ENCODE results near the gene ACO1.

Gene ACO1

GRCh38 chr9:32422237-32422806, 37.9 kb downstream of the ACO1 start:
- H3K36me3 ChIP-seq (ENCODE audit: control insufficient read depth, insufficient read depth, low read length): peaks cover 56% of the 10 kb centered on the region
- no peaks in the 10 kb centered on the region for H3K27me3 ChIP-seq (ENCODE audit: control insufficient read depth, insufficient read depth, low read length)

GRCh38 chr9:32423371-32423770, 38.9 kb downstream of the ACO1 start:
- Histone ChIP-seq H3K4me3 (ENCODE audit: low read depth, low read length) (no peak overlapping the region), H3K27me3 (ENCODE audit: control insufficient read depth, insufficient read depth, low read length) (no peaks in the 10 kb centered on the region), H3K36me3 (ENCODE audit: control insufficient read depth, insufficient read depth, low read length) (peaks cover 52% of the 10 kb centered on the region), H3K4me1 (ENCODE audit: control insufficient read depth, insufficient read depth, low read length) (no peaks in the 10 kb centered on the region), H3K9me3 (ENCODE audit: control insufficient read depth, insufficient read depth, low read depth, low read length) (no peaks in the 10 kb centered on the region), H3K27ac (ENCODE audit: low read depth, low read length) (no peak overlapping the region), H3K9ac (ENCODE audit: low read length) (no peak overlapping the region)

More at GRCh38 chr9:32422237-32422806, 37.9 kb downstream of the ACO1 start:
- Histone ChIP-seq H3K27ac (ENCODE audit: low read depth, low read length) (no peak overlapping the region), H3K4me3 (ENCODE audit: low read depth, low read length) (no peak overlapping the region), H3K4me1 (ENCODE audit: control insufficient read depth, insufficient read depth, low read length) (no peaks in the 10 kb centered on the region), H3K9ac (ENCODE audit: low read length) (no peak overlapping the region), H3K9me3 (ENCODE audit: control insufficient read depth, insufficient read depth, low read depth, low read length) (no peaks in the 10 kb centered on the region)

DNA sequence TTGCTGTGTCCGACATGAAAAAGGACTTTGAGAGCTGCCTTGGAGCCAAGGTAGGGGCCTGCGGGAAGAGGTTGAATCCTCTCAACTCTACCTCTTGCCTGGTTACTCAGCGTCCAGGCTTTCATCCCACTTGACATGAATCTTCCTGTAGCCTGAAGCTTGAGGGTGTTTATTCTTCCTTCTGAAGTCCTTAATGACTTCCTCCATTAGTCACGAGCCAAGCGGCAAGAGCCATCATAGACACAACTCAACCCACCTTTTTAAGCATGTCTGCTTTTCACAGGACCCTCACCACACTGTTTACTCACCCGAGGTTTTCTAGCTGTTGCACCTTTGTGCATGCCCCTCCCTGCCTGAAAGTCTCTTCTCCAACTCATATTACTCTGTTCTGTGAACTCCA, 40.2 kb downstream of the ACO1 start:
- Histone ChIP-seq H3K4me1 (ENCODE audit: control insufficient read depth, insufficient read depth, low read length) (no peaks in the 10 kb centered on the region), H3K9ac (ENCODE audit: low read length) (no peak overlapping the region), H3K4me3 (ENCODE audit: low read depth, low read length) (no peak overlapping the region), H3K9me3 (ENCODE audit: control insufficient read depth, insufficient read depth, low read depth, low read length) (no peaks in the 10 kb centered on the region), H3K27me3 (ENCODE audit: control insufficient read depth, insufficient read depth, low read length) (no peaks in the 10 kb centered on the region), H3K27ac (ENCODE audit: low read depth, low read length) (no peak overlapping the region), H3K36me3 (ENCODE audit: control insufficient read depth, insufficient read depth, low read length) (peaks cover 50% of the 10 kb centered on the region)

DNA sequence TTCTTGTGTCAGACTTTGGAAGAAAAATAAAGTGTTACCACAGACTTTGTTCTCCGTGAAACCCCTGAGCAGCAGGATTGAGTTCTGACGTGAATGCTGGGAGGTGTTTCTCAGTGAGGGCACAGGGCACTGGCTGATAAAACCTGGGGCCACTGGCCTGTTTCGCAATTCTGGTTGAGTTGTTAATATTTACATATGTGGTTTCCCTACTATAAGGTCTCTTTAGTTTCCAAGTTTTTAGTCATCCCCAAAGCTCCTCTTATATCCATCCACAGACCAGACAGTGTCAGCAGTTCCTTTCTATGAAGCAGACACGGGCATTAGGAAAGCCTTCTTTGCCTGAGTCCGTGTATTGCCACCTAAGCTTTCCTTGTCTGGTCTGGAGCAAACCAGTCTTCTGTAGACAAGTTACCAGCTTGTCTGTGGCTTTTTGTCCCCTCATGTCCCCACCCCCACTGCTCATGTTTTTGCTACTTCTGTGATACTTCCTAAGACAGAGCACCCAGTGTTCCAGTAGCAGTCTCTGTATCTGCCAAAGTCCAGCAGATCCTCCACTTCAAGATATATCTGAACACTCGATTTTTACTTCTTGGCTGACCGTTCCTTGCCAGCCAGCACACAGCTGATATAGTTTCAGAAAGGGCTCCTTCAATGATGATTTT, 42.0 kb downstream of the ACO1 start:
- H3K27ac ChIP-seq (ENCODE audit: low read depth, low read length): no peak overlapping the region
- H3K36me3 ChIP-seq (ENCODE audit: control insufficient read depth, insufficient read depth, low read length): peaks cover 61% of the 10 kb centered on the region
- H3K27me3 ChIP-seq (ENCODE audit: control insufficient read depth, insufficient read depth, low read length): no peaks in the 10 kb centered on the region
- H3K4me1 ChIP-seq (ENCODE audit: control insufficient read depth, insufficient read depth, low read length): no peaks in the 10 kb centered on the region
- H3K4me3 ChIP-seq (ENCODE audit: low read depth, low read length): no peak overlapping the region
- H3K9me3 ChIP-seq (ENCODE audit: control insufficient read depth, insufficient read depth, low read depth, low read length): no peaks in the 10 kb centered on the region
- H3K9ac ChIP-seq (ENCODE audit: low read length): no peak overlapping the region

DNA sequence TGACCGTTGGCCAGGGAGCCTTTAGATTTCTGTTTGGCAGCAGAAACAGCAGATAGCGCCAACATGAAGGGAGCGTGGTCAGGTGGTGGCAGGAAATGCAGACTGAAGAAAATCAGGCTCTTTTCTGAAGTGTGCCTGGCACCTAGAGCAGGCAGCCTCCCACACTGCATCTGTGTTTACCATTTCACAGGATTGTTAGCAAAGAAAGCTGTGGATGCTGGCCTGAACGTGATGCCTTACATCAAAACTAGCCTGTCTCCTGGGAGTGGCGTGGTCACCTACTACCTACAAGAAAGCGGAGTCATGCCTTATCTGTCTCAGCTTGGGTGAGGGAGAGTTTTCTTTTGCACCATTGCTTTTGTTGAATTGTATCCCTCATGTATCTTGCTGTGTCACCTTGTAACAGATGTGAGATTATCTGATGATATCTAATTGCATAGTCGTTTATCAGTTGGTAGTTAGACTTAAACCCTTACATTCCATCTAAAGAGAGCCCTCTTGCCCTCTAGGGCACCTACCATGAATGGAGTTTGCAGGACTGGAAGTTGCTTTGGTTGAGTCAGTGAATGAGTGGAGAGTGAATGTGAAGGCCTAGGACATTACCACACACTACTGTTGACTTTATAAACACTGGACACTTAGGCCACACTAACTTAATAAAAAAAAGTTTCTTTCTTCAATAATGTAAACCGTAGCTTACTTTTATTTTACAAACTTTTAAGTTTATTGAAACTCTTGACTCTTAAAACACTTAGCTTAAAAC, 42.8 kb downstream of the ACO1 start:
- H3K27ac ChIP-seq (ENCODE audit: low read depth, low read length): no peak overlapping the region
- no peaks in the 10 kb centered on the region for H3K9me3 ChIP-seq (ENCODE audit: control insufficient read depth, insufficient read depth, low read depth, low read length)
- H3K9ac ChIP-seq (ENCODE audit: low read length): no peak overlapping the region
- peaks cover 65% of the 10 kb centered on the region for H3K36me3 ChIP-seq (ENCODE audit: control insufficient read depth, insufficient read depth, low read length)
- no peak overlapping the region for H3K4me3 ChIP-seq (ENCODE audit: low read depth, low read length)
- no peaks in the 10 kb centered on the region for H3K27me3 ChIP-seq (ENCODE audit: control insufficient read depth, insufficient read depth, low read length)
- H3K4me1 ChIP-seq (ENCODE audit: control insufficient read depth, insufficient read depth, low read length): no peaks in the 10 kb centered on the region

GRCh38 chr9:32430720-32431119, 46.3 kb downstream of the ACO1 start:
- no peak overlapping the region for H3K27ac ChIP-seq (ENCODE audit: low read depth, low read length)
- no peaks in the 10 kb centered on the region for H3K27me3 ChIP-seq (ENCODE audit: control insufficient read depth, insufficient read depth, low read length)
- no peak overlapping the region for H3K4me3 ChIP-seq (ENCODE audit: low read depth, low read length)
- H3K9ac ChIP-seq (ENCODE audit: low read length): no peak overlapping the region
- no peaks in the 10 kb centered on the region for H3K9me3 ChIP-seq (ENCODE audit: control insufficient read depth, insufficient read depth, low read depth, low read length)
- H3K36me3 ChIP-seq (ENCODE audit: control insufficient read depth, insufficient read depth, low read length): peaks cover 70% of the 10 kb centered on the region
- no peaks in the 10 kb centered on the region for H3K4me1 ChIP-seq (ENCODE audit: control insufficient read depth, insufficient read depth, low read length)

- Histone ChIP-seq H3K36me3 (ENCODE audit: control insufficient read depth, insufficient read depth, low read length) (peaks cover 69% of the 10 kb centered on the region), H3K4me1 (ENCODE audit: control insufficient read depth, insufficient read depth, low read length) (no peaks in the 10 kb centered on the region), H3K27ac (ENCODE audit: low read depth, low read length) (no peak overlapping the region), H3K9ac (ENCODE audit: low read length) (no peak overlapping the region), H3K4me3 (ENCODE audit: low read depth, low read length) (no peak overlapping the region), H3K27me3 (ENCODE audit: control insufficient read depth, insufficient read depth, low read length) (no peaks in the 10 kb centered on the region), H3K9me3 (ENCODE audit: control insufficient read depth, insufficient read depth, low read depth, low read length) (no peaks in the 10 kb centered on the region)
These were observed 46.8 kb downstream of the ACO1 start for GRCh38 chr9:32431196-32431595.

- Histone ChIP-seq H3K9ac (ENCODE audit: low read length) (no peak overlapping the region), H3K9me3 (ENCODE audit: control insufficient read depth, insufficient read depth, low read depth, low read length) (no peaks in the 10 kb centered on the region), H3K4me3 (ENCODE audit: low read depth, low read length) (no peak overlapping the region), H3K27me3 (ENCODE audit: control insufficient read depth, insufficient read depth, low read length) (no peaks in the 10 kb centered on the region), H3K36me3 (ENCODE audit: control insufficient read depth, insufficient read depth, low read length) (peaks cover 71% of the 10 kb centered on the region), H3K4me1 (ENCODE audit: control insufficient read depth, insufficient read depth, low read length) (no peaks in the 10 kb centered on the region), H3K27ac (ENCODE audit: low read depth, low read length) (no peak overlapping the region)
These were observed 47.6 kb downstream of the ACO1 start for GRCh38 chr9:32431940-32432555.

DNA sequence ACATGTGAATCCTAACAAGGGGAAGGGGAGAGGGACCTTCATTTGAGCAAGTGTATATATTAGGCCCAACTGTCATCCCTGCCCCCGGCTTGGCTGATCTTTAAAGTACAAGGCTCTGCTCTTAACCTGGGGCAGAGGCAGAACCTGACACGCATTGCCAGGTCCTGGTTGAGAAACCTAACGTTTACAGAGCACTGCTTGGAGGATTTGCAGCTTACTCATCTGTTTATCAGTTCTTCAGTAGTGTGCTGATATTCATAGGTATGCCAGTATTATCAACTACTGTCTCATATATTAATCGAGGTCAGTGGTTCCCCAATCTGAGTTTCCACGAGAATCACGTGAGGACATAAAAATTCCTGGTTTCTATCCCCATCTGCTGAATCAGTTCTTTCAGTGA, 50.4 kb downstream of the ACO1 start:
- no peaks in the 10 kb centered on the region for H3K4me1 ChIP-seq (ENCODE audit: control insufficient read depth, insufficient read depth, low read length)
- H3K36me3 ChIP-seq (ENCODE audit: control insufficient read depth, insufficient read depth, low read length): peaks cover 83% of the 10 kb centered on the region
- H3K27ac ChIP-seq (ENCODE audit: low read depth, low read length): no peak overlapping the region
- no peaks in the 10 kb centered on the region for H3K27me3 ChIP-seq (ENCODE audit: control insufficient read depth, insufficient read depth, low read length)
- H3K4me3 ChIP-seq (ENCODE audit: low read depth, low read length): no peak overlapping the region
- no peak overlapping the region for H3K9ac ChIP-seq (ENCODE audit: low read length)
- H3K9me3 ChIP-seq (ENCODE audit: control insufficient read depth, insufficient read depth, low read depth, low read length): no peaks in the 10 kb centered on the region

DNA sequence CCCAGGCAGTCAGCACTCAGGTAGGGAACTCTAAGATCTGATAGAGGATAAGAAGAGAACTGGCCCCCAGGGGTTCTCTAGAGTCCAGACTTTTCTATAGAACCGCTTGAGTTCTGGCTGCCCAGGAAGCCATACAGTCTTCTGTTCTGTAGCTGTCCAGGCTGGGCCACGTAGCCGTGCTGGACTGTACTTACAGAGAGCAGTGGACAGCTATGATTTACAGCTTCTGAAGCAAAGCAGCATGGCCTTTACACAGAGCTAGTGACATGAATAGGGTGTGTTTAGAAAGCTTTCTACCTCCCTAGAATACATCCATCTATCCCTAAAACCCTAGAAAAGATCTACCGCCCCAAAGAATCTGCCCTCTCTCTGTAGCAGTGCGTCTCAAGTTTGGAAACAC, 57.2 kb downstream of the ACO1 start:
- H3K36me3 ChIP-seq (ENCODE audit: control insufficient read depth, insufficient read depth, low read length): peaks cover 47% of the 10 kb centered on the region
- no peak overlapping the region for H3K4me3 ChIP-seq (ENCODE audit: low read depth, low read length)
- H3K9me3 ChIP-seq (ENCODE audit: control insufficient read depth, insufficient read depth, low read depth, low read length): no peaks in the 10 kb centered on the region
- no peaks in the 10 kb centered on the region for H3K27me3 ChIP-seq (ENCODE audit: control insufficient read depth, insufficient read depth, low read length)
- no peak overlapping the region for H3K9ac ChIP-seq (ENCODE audit: low read length)
- H3K27ac ChIP-seq (ENCODE audit: low read depth, low read length): no peak overlapping the region
- H3K4me1 ChIP-seq (ENCODE audit: control insufficient read depth, insufficient read depth, low read length): no peaks in the 10 kb centered on the region

- Histone ChIP-seq H3K4me3 (ENCODE audit: low read depth, low read length) (no peak overlapping the region), H3K9me3 (ENCODE audit: control insufficient read depth, insufficient read depth, low read depth, low read length) (no peaks in the 10 kb centered on the region), H3K27me3 (ENCODE audit: control insufficient read depth, insufficient read depth, low read length) (no peaks in the 10 kb centered on the region), H3K27ac (ENCODE audit: low read depth, low read length) (no peak overlapping the region), H3K4me1 (ENCODE audit: control insufficient read depth, insufficient read depth, low read length) (no peaks in the 10 kb centered on the region), H3K36me3 (ENCODE audit: control insufficient read depth, insufficient read depth, low read length) (peaks cover 40% of the 10 kb centered on the region), H3K9ac (ENCODE audit: low read length) (no peak overlapping the region)
These were observed 58.0 kb downstream of the ACO1 start for GRCh38 chr9:32442433-32442832.

All from HUES6 (cell line).